Activated naive CD8-positive, alpha-beta T cell treated with anti-CD3 and anti-CD28 coated beads, Interleukin-2, amount 50 U/mL, for 24 hours (primary cell): ENCODE measurements around the gene ABLIM1.
"Not testable (repeated sequence)": the region's sequence is repeated elsewhere in the genome, so short reads cannot be mapped to it uniquely, and the experiment has no call there.

ENCODE experiments used
- ATAC-seq: fragments of 150-1000 bp; cut with Tn5 transposase; one replicate; pipeline ENCODE4 v1.10.0; 2021
- DNase-seq: peaks from one replicate; pipeline ENCODE4 v3.0.0; 2021
- H3K27ac Mint-ChIP-seq: one replicate; pipeline ENCODE4 v1.8.0; 2021; ENCODE audit warnings: mild to moderate bottlenecking, mixed read lengths
- H3K27me3 Mint-ChIP-seq: one replicate; pipeline ENCODE4 v1.8.0; 2021; ENCODE audit warnings: mixed read lengths
- H3K36me3 Mint-ChIP-seq: one replicate; pipeline ENCODE4 v1.8.0; 2021; ENCODE audit warnings: low read depth, mixed read lengths
- H3K4me1 Mint-ChIP-seq: one replicate; pipeline ENCODE4 v1.8.0; 2021; ENCODE audit warnings: mixed read lengths
- H3K4me3 Mint-ChIP-seq: one replicate; pipeline ENCODE4 v1.8.0; 2021; ENCODE audit warnings: mild to moderate bottlenecking, moderate library complexity, mixed read lengths
- H3K9me3 Mint-ChIP-seq: one replicate; pipeline ENCODE4 v1.8.0; 2021; ENCODE audit warnings: mixed read lengths

The ABLIM1 gene

GRCh38 chr10:114658175-114658574, at the start of gene ABLIM1:
Gene ABLIM1 (minus strand): TSS chr10:114658275. CDS start chr10:114658200, 75 bp downstream.
- no peak for DNase-seq
- Mint-ChIP-seq H3K27me3 (no peaks in the 10 kb centered on the region), H3K4me3 (no peak within 1 kb of the TSS), H3K36me3 (no peaks in the 10 kb centered on the region), H3K27ac (no peak within 1 kb of the TSS), H3K4me1 (no peaks in the 10 kb centered on the region), H3K9me3 (no peaks in the 10 kb centered on the region)
- no peak for ATAC-seq

GRCh38 chr10:114706458-114707055, 48.5 kb upstream of the ABLIM1 start:
- no peak overlapping the region for H3K4me3 Mint-ChIP-seq
- peaks cover 8% of the 10 kb centered on the region for H3K27me3 Mint-ChIP-seq
- no peaks in the 10 kb centered on the region for H3K9me3 Mint-ChIP-seq
- H3K4me1 Mint-ChIP-seq, result no peaks in the 10 kb centered on the region
- H3K36me3 Mint-ChIP-seq, result no peaks in the 10 kb centered on the region
- H3K27ac Mint-ChIP-seq, result no peak overlapping the region
- ATAC-seq (no peak), DNase-seq (no peak)

GRCh38 chr10:114704679-114705078, 46.6 kb upstream of the ABLIM1 start:
- Mint-ChIP-seq H3K9me3 (no peaks in the 10 kb centered on the region), H3K4me1 (no peaks in the 10 kb centered on the region), H3K4me3 (no peak overlapping the region), H3K27ac (no peak overlapping the region), H3K36me3 (no peaks in the 10 kb centered on the region), H3K27me3 (peaks cover 6% of the 10 kb centered on the region)
- no peak for DNase-seq
- no peak for ATAC-seq

- Mint-ChIP-seq H3K36me3 (no peaks in the 10 kb centered on the region), H3K9me3 (no peaks in the 10 kb centered on the region), H3K27ac (no peak overlapping the region), H3K4me1 (no peaks in the 10 kb centered on the region), H3K27me3 (peaks cover 6% of the 10 kb centered on the region), H3K4me3 (no peak overlapping the region)
- no peak for ATAC-seq
- peak; percentile 2 for DNase-seq
Observed at GRCh38 chr10:114703377-114704107, 45.5 kb upstream of the ABLIM1 start.

GRCh38 chr10:114698271-114699061, 40.4 kb upstream of the ABLIM1 start:
- peaks cover 5% of the 10 kb centered on the region for H3K4me1 Mint-ChIP-seq
- no peaks in the 10 kb centered on the region for H3K9me3 Mint-ChIP-seq
- peaks cover 9% of the 10 kb centered on the region for H3K27me3 Mint-ChIP-seq
- H3K27ac Mint-ChIP-seq, result no peak overlapping the region
- no peak for ATAC-seq
- DNase-seq, result no peak
- no peak overlapping the region for H3K4me3 Mint-ChIP-seq
- no peaks in the 10 kb centered on the region for H3K36me3 Mint-ChIP-seq

GRCh38 chr10:114697061-114697598, 39.1 kb upstream of the ABLIM1 start:
- H3K9me3 Mint-ChIP-seq, result no peaks in the 10 kb centered on the region
- peaks cover 9% of the 10 kb centered on the region for H3K27me3 Mint-ChIP-seq
- no peak overlapping the region for H3K27ac Mint-ChIP-seq
- ATAC-seq, result no peak
- H3K4me1 Mint-ChIP-seq, result peaks cover 5% of the 10 kb centered on the region
- H3K36me3 Mint-ChIP-seq, result no peaks in the 10 kb centered on the region
- no peak overlapping the region for H3K4me3 Mint-ChIP-seq
- DNase-seq, result no peak

- ATAC-seq, H3K9me3 Mint-ChIP-seq, DNase-seq, H3K36me3 Mint-ChIP-seq, H3K27ac Mint-ChIP-seq, H3K4me1 Mint-ChIP-seq, H3K4me3 Mint-ChIP-seq, H3K27me3 Mint-ChIP-seq: not testable (repeated sequence)
Observed at GRCh38 chr10:114696301-114696700, 38.2 kb upstream of the ABLIM1 start.

GRCh38 chr10:114694752-114695151, 36.7 kb upstream of the ABLIM1 start:
- peaks cover 5% of the 10 kb centered on the region for H3K4me1 Mint-ChIP-seq
- peaks cover 6% of the 10 kb centered on the region for H3K27me3 Mint-ChIP-seq
- no peak for ATAC-seq
- H3K4me3 Mint-ChIP-seq, result no peak overlapping the region
- no peak overlapping the region for H3K27ac Mint-ChIP-seq
- no peaks in the 10 kb centered on the region for H3K9me3 Mint-ChIP-seq
- no peaks in the 10 kb centered on the region for H3K36me3 Mint-ChIP-seq
- peak; percentile 44 for DNase-seq

- H3K4me1 Mint-ChIP-seq, result peaks cover 5% of the 10 kb centered on the region
- H3K27me3 Mint-ChIP-seq, result peaks cover 6% of the 10 kb centered on the region
- DNase-seq, result no peak
- H3K9me3 Mint-ChIP-seq, result no peaks in the 10 kb centered on the region
- no peaks in the 10 kb centered on the region for H3K36me3 Mint-ChIP-seq
- ATAC-seq, result peak; percentile 75
- no peak overlapping the region for H3K27ac Mint-ChIP-seq
- H3K4me3 Mint-ChIP-seq, result no peak overlapping the region
Observed at GRCh38 chr10:114694062-114694461, 36.0 kb upstream of the ABLIM1 start.

- DNase-seq (no peak), ATAC-seq (no peak)
- Mint-ChIP-seq H3K27ac (no peak overlapping the region), H3K27me3 (no peaks in the 10 kb centered on the region), H3K4me3 (no peak overlapping the region), H3K9me3 (no peaks in the 10 kb centered on the region), H3K36me3 (no peaks in the 10 kb centered on the region), H3K4me1 (peaks cover 5% of the 10 kb centered on the region)
Observed at GRCh38 chr10:114691442-114691941, 33.4 kb upstream of the ABLIM1 start.

- Mint-ChIP-seq H3K4me3 (no peak overlapping the region), H3K27ac (no peak overlapping the region), H3K9me3 (no peaks in the 10 kb centered on the region), H3K27me3 (no peaks in the 10 kb centered on the region), H3K4me1 (no peaks in the 10 kb centered on the region), H3K36me3 (no peaks in the 10 kb centered on the region)
- no peak for DNase-seq
- ATAC-seq, result no peak
Observed at GRCh38 chr10:114688786-114689185, 30.7 kb upstream of the ABLIM1 start.

- H3K4me1 Mint-ChIP-seq, result no peaks in the 10 kb centered on the region
- no peak overlapping the region for H3K4me3 Mint-ChIP-seq
- no peaks in the 10 kb centered on the region for H3K27me3 Mint-ChIP-seq
- no peaks in the 10 kb centered on the region for H3K9me3 Mint-ChIP-seq
- no peak overlapping the region for H3K27ac Mint-ChIP-seq
- ATAC-seq (no peak), DNase-seq (no peak)
- H3K36me3 Mint-ChIP-seq, result no peaks in the 10 kb centered on the region
Observed at GRCh38 chr10:114687459-114687858, 29.4 kb upstream of the ABLIM1 start.

GRCh38 chr10:114686013-114686412, 27.9 kb upstream of the ABLIM1 start:
- H3K4me3 Mint-ChIP-seq, result no peak overlapping the region

GRCh38 chr10:114685456-114685855, 27.4 kb upstream of the ABLIM1 start:
- Mint-ChIP-seq H3K36me3 (no peaks in the 10 kb centered on the region), H3K27me3 (no peaks in the 10 kb centered on the region), H3K4me3 (no peak overlapping the region), H3K27ac (no peak overlapping the region), H3K4me1 (no peaks in the 10 kb centered on the region), H3K9me3 (no peaks in the 10 kb centered on the region)
- ATAC-seq (no peak), DNase-seq (no peak)

More at GRCh38 chr10:114686013-114686412, 27.9 kb upstream of the ABLIM1 start:
- ATAC-seq (no peak), DNase-seq (no peak)
- Mint-ChIP-seq H3K27me3 (no peaks in the 10 kb centered on the region), H3K9me3 (no peaks in the 10 kb centered on the region), H3K4me1 (no peaks in the 10 kb centered on the region), H3K36me3 (no peaks in the 10 kb centered on the region), H3K27ac (no peak overlapping the region)
